Measurements from ENCODE around the gene LALBA.

DNA sequence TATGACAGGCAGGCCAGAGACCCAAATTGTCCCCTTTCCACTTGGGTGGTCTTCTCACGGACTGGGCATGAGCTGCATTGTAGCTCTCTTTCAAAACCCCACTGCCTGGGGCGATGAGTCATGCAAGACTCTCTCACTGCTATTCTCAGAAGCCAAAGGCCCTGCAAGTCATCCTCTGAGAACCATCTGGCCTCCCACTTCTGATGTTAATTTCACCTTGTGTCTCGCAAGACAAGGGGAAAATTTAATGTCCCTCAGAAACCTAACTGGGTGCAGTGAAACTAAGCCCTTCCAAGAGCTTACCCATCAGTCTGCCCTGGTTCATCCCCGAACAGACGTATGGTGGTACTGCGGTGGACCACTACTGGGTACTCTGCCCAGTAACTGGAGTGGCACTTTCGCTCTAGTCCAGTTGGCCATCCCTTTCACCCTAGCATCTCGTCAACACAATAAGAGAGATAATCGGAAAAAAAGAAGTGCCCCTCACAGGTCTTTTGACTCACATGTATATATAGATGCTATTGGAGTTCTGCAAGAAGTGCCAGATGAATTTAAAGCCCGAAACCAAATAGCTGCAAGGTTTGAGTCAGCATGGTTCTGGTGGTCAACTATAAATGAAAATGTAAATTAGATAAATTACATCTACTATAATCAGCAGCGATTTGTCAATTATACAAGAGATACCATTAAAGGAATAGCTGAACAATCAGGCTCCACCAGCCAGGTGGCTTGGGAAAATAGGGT, 31.3 kb upstream of the LALBA start:
- no peak for TF ChIP-seq POLR2A (IDR thresholded peaks at IDR 0.05)
- TF ChIP-seq CTCF (IDR thresholded peaks at IDR 0.05): no peak
